Endothelial cell of coronary artery (primary cell): ENCODE data around the gene NHSL1. TPM values are rescaled to one million over a fixed set of nuclear protein-coding genes. Genes with fewer than 3 reads are reported as not detected.

Experiments used
- total RNA-seq: library from RNA; depleted of rRNA; stranded (reverse); fragments of >200 nt; gene quantifications from 2 replicates; pipeline ENCODE4 v1.2.3, GENCODE V29; 2014

Gene NHSL1, protein sequence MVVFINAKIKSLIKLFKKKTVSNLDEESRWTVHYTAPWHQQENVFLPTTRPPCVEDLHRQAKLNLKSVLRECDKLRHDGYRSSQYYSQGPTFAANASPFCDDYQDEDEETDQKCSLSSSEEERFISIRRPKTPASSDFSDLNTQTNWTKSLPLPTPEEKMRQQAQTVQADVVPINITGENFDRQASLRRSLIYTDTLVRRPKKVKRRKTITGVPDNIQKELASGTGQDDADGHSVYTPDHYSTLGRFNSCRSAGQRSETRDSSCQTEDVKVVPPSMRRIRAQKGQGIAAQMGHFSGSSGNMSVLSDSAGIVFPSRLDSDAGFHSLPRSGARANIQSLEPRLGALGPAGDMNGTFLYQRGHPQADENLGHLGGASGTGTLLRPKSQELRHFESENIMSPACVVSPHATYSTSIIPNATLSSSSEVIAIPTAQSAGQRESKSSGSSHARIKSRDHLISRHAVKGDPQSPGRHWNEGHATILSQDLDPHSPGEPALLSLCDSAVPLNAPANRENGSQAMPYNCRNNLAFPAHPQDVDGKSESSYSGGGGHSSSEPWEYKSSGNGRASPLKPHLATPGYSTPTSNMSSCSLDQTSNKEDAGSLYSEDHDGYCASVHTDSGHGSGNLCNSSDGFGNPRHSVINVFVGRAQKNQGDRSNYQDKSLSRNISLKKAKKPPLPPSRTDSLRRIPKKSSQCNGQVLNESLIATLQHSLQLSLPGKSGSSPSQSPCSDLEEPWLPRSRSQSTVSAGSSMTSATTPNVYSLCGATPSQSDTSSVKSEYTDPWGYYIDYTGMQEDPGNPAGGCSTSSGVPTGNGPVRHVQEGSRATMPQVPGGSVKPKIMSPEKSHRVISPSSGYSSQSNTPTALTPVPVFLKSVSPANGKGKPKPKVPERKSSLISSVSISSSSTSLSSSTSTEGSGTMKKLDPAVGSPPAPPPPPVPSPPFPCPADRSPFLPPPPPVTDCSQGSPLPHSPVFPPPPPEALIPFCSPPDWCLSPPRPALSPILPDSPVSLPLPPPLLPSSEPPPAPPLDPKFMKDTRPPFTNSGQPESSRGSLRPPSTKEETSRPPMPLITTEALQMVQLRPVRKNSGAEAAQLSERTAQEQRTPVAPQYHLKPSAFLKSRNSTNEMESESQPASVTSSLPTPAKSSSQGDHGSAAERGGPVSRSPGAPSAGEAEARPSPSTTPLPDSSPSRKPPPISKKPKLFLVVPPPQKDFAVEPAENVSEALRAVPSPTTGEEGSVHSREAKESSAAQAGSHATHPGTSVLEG (N-terminal part only)
- total RNA-seq: 16.1 and 21.8 TPM in 2 replicates

DNA sequence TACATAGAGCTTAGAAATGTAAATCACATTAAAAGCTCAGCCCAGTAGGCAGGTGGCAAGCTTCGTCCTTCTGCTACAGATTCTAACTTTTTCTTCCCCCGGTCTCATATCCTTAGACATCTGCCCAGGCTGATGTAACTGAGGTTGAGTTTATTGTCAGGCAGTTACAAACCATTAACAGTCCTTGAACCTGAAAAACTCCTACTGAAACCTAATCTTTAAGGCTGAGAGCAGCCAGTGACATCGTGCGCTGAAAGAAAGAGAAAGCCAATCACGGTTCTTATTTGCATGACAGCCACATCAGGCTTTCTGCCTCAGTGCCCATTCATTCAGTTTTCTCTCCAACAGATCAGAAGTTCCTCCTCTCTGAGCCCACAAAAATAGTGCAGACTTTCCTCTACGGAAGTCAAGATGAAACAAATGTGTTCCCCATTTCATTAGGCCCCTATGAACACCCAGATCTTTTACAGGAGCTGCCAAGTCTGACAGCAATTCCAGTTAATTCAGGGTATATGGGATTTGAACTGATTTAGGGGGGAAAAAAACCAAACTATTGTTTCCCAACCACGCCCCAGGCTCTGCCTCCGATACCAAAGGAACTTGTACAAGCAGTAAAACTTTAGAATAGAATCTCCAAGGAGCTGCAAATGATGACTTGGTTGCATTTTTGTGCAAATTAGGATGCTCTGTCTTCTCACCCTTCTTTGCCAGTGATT is at the start of gene NHSL1:
Gene NHSL1, minus strand, starts transcription at position 192 of the 716 bp plus-strand sequence. CDS start 204 bp downstream, outside the sequence.

DNA sequence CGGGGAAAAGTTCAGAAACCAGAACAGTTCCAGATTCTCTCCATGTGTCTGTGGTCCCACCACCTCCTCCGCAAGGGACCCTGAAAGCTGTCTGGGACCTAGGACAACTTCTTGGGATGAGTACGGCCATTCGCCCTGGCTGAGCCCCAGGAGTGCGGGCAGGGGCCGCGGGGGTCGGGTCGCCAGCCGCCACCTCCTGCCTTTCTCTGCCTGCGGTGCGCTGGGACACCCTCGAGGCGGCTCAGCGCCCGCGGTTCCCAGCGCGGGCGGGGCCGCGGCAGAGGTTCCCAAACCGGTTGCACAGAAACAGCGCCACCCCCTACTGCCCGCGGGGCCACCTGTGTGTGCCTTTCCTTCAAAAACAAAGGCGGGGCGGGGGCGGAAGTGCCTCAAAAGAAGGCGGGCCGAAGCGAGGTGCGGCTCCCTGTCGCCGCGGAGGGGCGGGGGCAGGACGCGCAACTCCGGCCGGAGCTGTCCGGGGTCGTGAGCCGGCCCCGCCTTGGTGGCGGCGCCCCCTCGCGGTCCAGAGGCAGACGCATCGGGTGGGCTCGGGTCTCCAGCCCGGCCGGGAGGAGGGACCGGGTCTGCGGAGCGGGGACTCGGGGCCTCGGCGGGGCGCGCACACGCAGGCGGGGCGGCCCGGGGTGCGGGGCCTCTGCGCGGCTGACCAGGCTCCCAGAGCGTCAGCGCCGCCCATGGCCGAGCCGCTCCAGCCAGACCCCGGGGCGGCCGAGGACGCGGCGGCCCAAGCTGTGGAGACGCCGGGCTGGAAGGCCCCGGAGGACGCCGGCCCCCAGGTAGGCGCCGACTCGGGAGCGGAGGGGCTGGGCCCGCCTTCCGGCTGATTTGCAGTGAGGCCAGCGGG is 95.3 kb downstream of the NHSL1 start, which contains the start of gene HEBP2:
Gene HEBP2, plus strand, starts transcription at position 423 of the 865 bp plus-strand sequence. Its CDS starts 273 bp downstream, at position 696.

DNA sequence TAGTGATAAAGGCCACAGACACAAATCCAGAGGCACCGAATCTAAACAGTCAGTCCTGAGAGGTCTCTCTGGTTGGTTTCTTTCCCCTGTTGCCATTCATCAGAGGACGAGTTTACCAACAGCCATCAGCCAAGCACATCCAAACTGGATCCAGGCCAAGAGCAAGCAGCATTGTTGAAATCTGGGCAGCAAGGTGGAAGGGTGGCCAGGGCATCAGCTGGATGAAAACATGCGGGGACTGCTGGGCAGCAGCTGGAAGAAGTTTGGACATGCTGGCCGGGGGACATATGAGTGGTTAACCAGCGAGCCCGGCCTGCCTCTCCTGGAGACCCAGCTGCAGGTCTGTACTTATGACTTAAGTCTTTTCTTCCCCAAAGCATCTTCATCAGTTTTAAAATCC is 121.5 kb downstream of the NHSL1 start, which contains the start of gene SMIM28:
Gene SMIM28, plus strand, starts transcription at position 62 of the 400 bp plus-strand sequence. Its CDS starts 168 bp downstream, at position 230.

Other genes starting within 250 kb of the NHSL1 start
- not detected in 2 replicates for gene SMIM28, start 121.6 kb downstream of the NHSL1 start, total RNA-seq
- 21.7 and 23.1 TPM in 2 replicates for gene HEBP2, start 95.3 kb downstream of the NHSL1 start, total RNA-seq